K562 (cell line): ENCODE data around the gene H2BK1. TPM values are rescaled to one million over a fixed set of nuclear protein-coding genes. Genes with fewer than 3 reads are reported as not detected.

Source experiments
- EHMT2 ChIP-seq: fragments of 450-650 bp; IDR thresholded peaks from 2 replicates; pipeline ENCODE4 v1.6.1; 2018; ENCODE audit warnings: antibody characterized with exemption
- ERF ChIP-seq: fragments of 450-650 bp; formaldehyde crosslinking; IDR thresholded peaks from 2 replicates; pipeline ENCODE4 v1.4.0; 2020; ENCODE audit warnings: mild to moderate bottlenecking, mixed read lengths
- FOXP1 ChIP-seq: sonication (generic); formaldehyde crosslinking; IDR thresholded peaks from 2 replicates; pipeline ENCODE4 v1.8.0; 2022; ENCODE audit warnings: mild to moderate bottlenecking, missing genetic modification reagents
- HMG20B ChIP-seq: fragments of 250-450 bp; sonication (Bioruptor Pico); IDR thresholded peaks from 2 replicates; pipeline ENCODE4 v1.5.0; 2021; ENCODE audit warnings: mild to moderate bottlenecking
- ILF3 ChIP-seq: fragments of 450-650 bp; IDR thresholded peaks from 2 replicates; pipeline ENCODE4 v1.6.1; 2018; ENCODE audit warnings: antibody characterized with exemption, mild to moderate bottlenecking, moderate library complexity, borderline replicate concordance
- MEF2D ChIP-seq: conservative IDR thresholded peaks from 2 replicates; pipeline ENCODE4 v1.6.1; 2016; ENCODE audit warnings: low read depth, missing genetic modification characterization, missing compliant biosample characterization
- NFIC ChIP-seq: fragments of 450-650 bp; IDR thresholded peaks from 2 replicates; pipeline ENCODE4 v1.6.1; 2017; ENCODE audit warnings: mild to moderate bottlenecking, inconsistent platforms
- POU5F1 ChIP-seq: fragments of 150-350 bp; IDR thresholded peaks from 2 replicates; pipeline ENCODE4 v1.6.1; 2014; ENCODE audit warnings: borderline replicate concordance, low read length, low read depth, mild to moderate bottlenecking; ENCODE audit not compliant: partially characterized antibody
- PPARD ChIP-seq: fragments of 250-450 bp; sonication (Bioruptor Pico); IDR thresholded peaks from 2 replicates; pipeline ENCODE4 v1.8.0; 2022; ENCODE audit warnings: inconsistent platforms, mild to moderate bottlenecking, moderate library complexity
- PRMT5 ChIP-seq: sonication (generic); formaldehyde crosslinking; IDR thresholded peaks from 2 replicates; pipeline ENCODE4 v1.5.0; 2020; ENCODE audit warnings: missing genetic modification reagents
- RAD21 ChIP-seq, 2 experiments: fragments of 250-450 bp in 1 of 2; fragments of 450-650 bp in 1 of 2; sonication (Bioruptor Pico) in 1 of 2; formaldehyde crosslinking in 1 of 2; IDR thresholded peaks in 1 of 2; conservative IDR thresholded peaks in 1 of 2; 2 replicates each; pipeline versions ENCODE4 v1.4.0 to v1.8.0; 2020 to 2022; ENCODE audit warnings: mild to moderate bottlenecking in 2 of 2, moderate library complexity in 1 of 2
- RUNX1 ChIP-seq: sonication (generic); IDR thresholded peaks from 2 replicates; pipeline ENCODE4 v1.6.1; 2016; ENCODE audit warnings: antibody characterized with exemption, low read depth
- SAP30 ChIP-seq: fragments of 200-600 bp; sonication (generic); IDR thresholded peaks from 2 replicates; pipeline ENCODE4 v1.6.1; 2012; ENCODE audit warnings: borderline replicate concordance, low read depth, mild to moderate bottlenecking, moderate library complexity, low read length, control low read depth, inconsistent platforms; ENCODE audit not compliant: insufficient read depth, poor library complexity, severe bottlenecking
- TOE1 ChIP-seq, 2 experiments: fragments of 450-650 bp in 1 of 2; sonication (generic) in 1 of 2; formaldehyde crosslinking in 1 of 2; IDR thresholded peaks; 2 replicates each; pipeline versions ENCODE4 v1.7.1 to v1.8.0; 2016 to 2022; ENCODE audit warnings: borderline replicate concordance in 2 of 2, mild to moderate bottlenecking in 2 of 2, antibody characterized with exemption in 1 of 2, inconsistent platforms in 1 of 2, low read depth in 1 of 2, missing genetic modification reagents in 1 of 2, moderate library complexity in 1 of 2
- ZNF3 ChIP-seq: fragments of 250-450 bp; sonication (Bioruptor Pico); IDR thresholded peaks from 2 replicates; pipeline ENCODE4 v1.5.0; 2021; ENCODE audit warnings: mild to moderate bottlenecking, moderate library complexity
- ZNF507 ChIP-seq: conservative IDR thresholded peaks from 2 replicates; pipeline ENCODE4 v1.6.1; 2017; ENCODE audit warnings: missing genetic modification characterization, missing compliant biosample characterization
- ZNF551 ChIP-seq: fragments of 250-450 bp; sonication (Bioruptor Pico); IDR thresholded peaks from 2 replicates; pipeline ENCODE4 v1.5.0; 2021; ENCODE audit warnings: mild to moderate bottlenecking, moderate library complexity
- ZNF583 ChIP-seq: fragments of 250-450 bp; sonication (Bioruptor Pico); IDR thresholded peaks from 2 replicates; pipeline ENCODE4 v1.4.0; 2020
- polyA plus RNA-seq, 8 experiments: library from polyadenylated mRNA; depleted of rRNA in 4 of 8; stranded (reverse) in 5 of 8; unstranded in 3 of 8; fragments of >200 nt; fragmentation: Nextera tagmentation in 2 of 8; fragmentation: Illumina TruSeq in 1 of 8; extraction: Ambion mirVana in 2 of 8; extraction: Trizol in 1 of 8; gene quantifications; 2 replicates each; pipeline versions ENCODE4 v1.2.1 to v1.2.3, GENCODE V29; 2011 to 2014; ENCODE audit warnings: inconsistent platforms in 1 of 8, missing spikeins in 1 of 8
- total RNA-seq, 7 experiments: library from RNA; depleted of rRNA in 6 of 7; stranded (reverse); fragments of >200 nt in 6 of 7; fragmentation: Illumina TruSeq in 2 of 7; extraction: Trizol in 2 of 7; gene quantifications; 2 replicates each; pipeline versions ENCODE4 v1.2.1 to v1.2.3, GENCODE V29; 2011 to 2021; ENCODE audit warnings: low replicate concordance in 1 of 7
- TF ChIP-seq, protein P1 (sequence below), 3 experiments: fragments of 200-800 bp in 1 of 3; fragments of 250-450 bp in 1 of 3; fragments of 450-650 bp in 1 of 3; sonication (Bioruptor Pico) in 1 of 3; sonication (Bioruptor generic) in 1 of 3; formaldehyde crosslinking in 1 of 3; IDR thresholded peaks; 2 replicates each; pipeline versions ENCODE4 v1.6.1 to v1.8.0; 2016 to 2022; ENCODE audit warnings: mild to moderate bottlenecking in 2 of 3, missing genetic modification characterization in 2 of 3, missing compliant biosample characterization in 1 of 3, moderate library complexity in 1 of 3
- TF ChIP-seq, protein P2 (sequence below): fragments of 450-650 bp; IDR thresholded peaks from 2 replicates; pipeline ENCODE4 v1.7.0; 2016; ENCODE audit warnings: borderline replicate concordance
- TF ChIP-seq, protein P3 (sequence below), 2 experiments: IDR thresholded peaks; 2 replicates each; pipeline ENCODE4 v1.6.1; 2011; ENCODE audit warnings: borderline replicate concordance in 1 of 2, control low read depth in 1 of 2, low read depth in 1 of 2, low read length in 1 of 2, mild to moderate bottlenecking in 1 of 2, mixed read lengths in 1 of 2, moderate library complexity in 1 of 2; ENCODE audit not compliant: insufficient read depth in 1 of 2, insufficient read length in 1 of 2, poor library complexity in 1 of 2, severe bottlenecking in 1 of 2; ENCODE audit errors: extremely low read depth in 1 of 2

Gene H2BK1
- total and polyA plus RNA-seq, 9 of the 15 experiments (the other 6 are each of a cell fraction or from before 2014, with no cell fraction given) = not detected

DNA sequence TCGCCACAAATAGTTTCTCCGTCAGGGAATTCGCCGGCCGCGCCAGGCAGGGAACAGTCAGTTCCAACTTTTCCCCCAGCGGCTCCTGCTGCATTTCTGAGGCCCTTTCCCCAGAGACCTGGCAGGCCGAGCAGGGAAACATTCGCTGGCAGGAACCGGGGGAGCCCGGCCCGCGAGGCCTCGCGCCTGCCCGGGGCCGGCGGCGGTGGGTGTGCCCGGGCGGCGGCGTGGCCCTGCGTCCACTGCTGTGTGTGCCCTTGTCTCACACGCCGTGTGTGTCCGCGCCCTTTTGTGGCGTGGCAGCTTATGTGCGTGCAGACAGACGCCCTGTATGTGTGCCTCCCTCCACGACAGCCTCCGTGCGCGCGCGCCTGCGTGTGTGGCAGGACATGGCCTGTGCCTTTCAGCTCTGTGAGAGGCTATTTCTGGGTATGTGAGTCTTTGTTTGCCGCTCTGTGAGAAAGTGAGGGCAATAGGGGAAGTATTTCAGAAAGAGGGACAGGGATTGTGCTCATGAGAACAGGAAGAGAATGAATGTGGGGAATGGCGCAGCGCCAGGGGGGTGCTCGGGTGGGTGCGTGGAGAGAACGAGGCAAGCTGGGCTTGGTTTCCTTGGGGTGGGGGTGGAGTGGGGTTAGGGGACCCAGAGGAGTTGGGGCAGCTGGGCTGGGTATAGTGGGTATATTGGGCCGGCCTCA, 38.9 kb upstream of the H2BK1 start (continued):
- TF ChIP-seq, protein P1, sequence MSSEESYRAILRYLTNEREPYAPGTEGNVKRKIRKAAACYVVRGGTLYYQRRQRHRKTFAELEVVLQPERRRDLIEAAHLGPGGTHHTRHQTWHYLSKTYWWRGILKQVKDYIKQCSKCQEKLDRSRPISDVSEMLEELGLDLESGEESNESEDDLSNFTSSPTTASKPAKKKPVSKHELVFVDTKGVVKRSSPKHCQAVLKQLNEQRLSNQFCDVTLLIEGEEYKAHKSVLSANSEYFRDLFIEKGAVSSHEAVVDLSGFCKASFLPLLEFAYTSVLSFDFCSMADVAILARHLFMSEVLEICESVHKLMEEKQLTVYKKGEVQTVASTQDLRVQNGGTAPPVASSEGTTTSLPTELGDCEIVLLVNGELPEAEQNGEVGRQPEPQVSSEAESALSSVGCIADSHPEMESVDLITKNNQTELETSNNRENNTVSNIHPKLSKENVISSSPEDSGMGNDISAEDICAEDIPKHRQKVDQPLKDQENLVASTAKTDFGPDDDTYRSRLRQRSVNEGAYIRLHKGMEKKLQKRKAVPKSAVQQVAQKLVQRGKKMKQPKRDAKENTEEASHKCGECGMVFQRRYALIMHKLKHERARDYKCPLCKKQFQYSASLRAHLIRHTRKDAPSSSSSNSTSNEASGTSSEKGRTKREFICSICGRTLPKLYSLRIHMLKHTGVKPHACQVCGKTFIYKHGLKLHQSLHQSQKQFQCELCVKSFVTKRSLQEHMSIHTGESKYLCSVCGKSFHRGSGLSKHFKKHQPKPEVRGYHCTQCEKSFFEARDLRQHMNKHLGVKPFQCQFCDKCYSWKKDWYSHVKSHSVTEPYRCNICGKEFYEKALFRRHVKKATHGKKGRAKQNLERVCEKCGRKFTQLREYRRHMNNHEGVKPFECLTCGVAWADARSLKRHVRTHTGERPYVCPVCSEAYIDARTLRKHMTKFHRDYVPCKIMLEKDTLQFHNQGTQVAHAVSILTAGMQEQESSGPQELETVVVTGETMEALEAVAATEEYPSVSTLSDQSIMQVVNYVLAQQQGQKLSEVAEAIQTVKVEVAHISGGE (CRISPR knock-in tag; IDR thresholded peaks at IDR 0.05) = no peak
- TF ChIP-seq EHMT2 (no peak), HMG20B (CRISPR knock-in tag) (no peak), ZNF551 (CRISPR knock-in tag) (no peak), PRMT5 (no peak), ZNF3 (no peak), ILF3 (no peak), RUNX1 (no peak), RAD21 (CRISPR knock-in tag; conservative IDR thresholded peaks at IDR 0.05 in 1 of 2, IDR thresholded peaks at IDR 0.05 in 1 of 2) (no peak), ERF (CRISPR knock-in tag) (no peak), POU5F1 (no peak), PPARD (CRISPR knock-in tag) (no peak), SAP30 (peak; percentile 11), NFIC (peak; percentile 74), TOE1 (IDR thresholded peaks at IDR 0.05; ENCODE audit: borderline replicate concordance) (no peak), TOE1 (CRISPR knock-in tag; IDR thresholded peaks at IDR 0.05; ENCODE audit: borderline replicate concordance, low read depth) (no peak), ZNF507 (tag) (no peak), FOXP1 (CRISPR knock-in tag) (0 out of 2 replicates have a peak, but pooled peaks have one; percentile 5), MEF2D (no peak), ZNF583 (no peak)
- TF ChIP-seq, protein P2, sequence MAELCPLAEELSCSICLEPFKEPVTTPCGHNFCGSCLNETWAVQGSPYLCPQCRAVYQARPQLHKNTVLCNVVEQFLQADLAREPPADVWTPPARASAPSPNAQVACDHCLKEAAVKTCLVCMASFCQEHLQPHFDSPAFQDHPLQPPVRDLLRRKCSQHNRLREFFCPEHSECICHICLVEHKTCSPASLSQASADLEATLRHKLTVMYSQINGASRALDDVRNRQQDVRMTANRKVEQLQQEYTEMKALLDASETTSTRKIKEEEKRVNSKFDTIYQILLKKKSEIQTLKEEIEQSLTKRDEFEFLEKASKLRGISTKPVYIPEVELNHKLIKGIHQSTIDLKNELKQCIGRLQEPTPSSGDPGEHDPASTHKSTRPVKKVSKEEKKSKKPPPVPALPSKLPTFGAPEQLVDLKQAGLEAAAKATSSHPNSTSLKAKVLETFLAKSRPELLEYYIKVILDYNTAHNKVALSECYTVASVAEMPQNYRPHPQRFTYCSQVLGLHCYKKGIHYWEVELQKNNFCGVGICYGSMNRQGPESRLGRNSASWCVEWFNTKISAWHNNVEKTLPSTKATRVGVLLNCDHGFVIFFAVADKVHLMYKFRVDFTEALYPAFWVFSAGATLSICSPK = no peak
- TF ChIP-seq, protein P3, sequence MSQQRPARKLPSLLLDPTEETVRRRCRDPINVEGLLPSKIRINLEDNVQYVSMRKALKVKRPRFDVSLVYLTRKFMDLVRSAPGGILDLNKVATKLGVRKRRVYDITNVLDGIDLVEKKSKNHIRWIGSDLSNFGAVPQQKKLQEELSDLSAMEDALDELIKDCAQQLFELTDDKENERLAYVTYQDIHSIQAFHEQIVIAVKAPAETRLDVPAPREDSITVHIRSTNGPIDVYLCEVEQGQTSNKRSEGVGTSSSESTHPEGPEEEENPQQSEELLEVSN (IDR thresholded peaks at IDR 0.05; ENCODE audit: borderline replicate concordance in 1 of 2, extremely low read depth in 1 of 2, insufficient read depth in 1 of 2, insufficient read length in 1 of 2, low read depth in 1 of 2, low read length in 1 of 2, poor library complexity in 1 of 2, severe bottlenecking in 1 of 2) = peak in 1 of 2 experiments; percentile 53
